KMS-11 (cell line): ENCODE results near the gene ANO10.
"Not testable (repeated sequence)": the region's sequence is repeated elsewhere in the genome, so short reads cannot be mapped to it uniquely, and the experiment has no call there.

Experiments used
- H2AFZ ChIP-seq: fragments of 200-600 bp; sonication (generic); 2 replicates; pipeline ENCODE4 v1.6.1; 2016; ENCODE audit warnings: antibody characterized with exemption, mixed run types, low read depth
- H3K27ac ChIP-seq: fragments of 200-600 bp; sonication (generic); 2 replicates; pipeline ENCODE4 v1.6.1; 2016; ENCODE audit warnings: mild to moderate bottlenecking, mixed run types
- H3K27me3 ChIP-seq: fragments of 200-600 bp; sonication (generic); 2 replicates; pipeline ENCODE4 v1.6.1; 2017; ENCODE audit warnings: mild to moderate bottlenecking, low read depth, mixed run types, moderate library complexity; ENCODE audit not compliant: insufficient read depth
- H3K36me3 ChIP-seq: fragments of 200-600 bp; sonication (generic); 2 replicates; pipeline ENCODE4 v1.6.1; 2017; ENCODE audit warnings: mild to moderate bottlenecking, mixed run types; ENCODE audit not compliant: insufficient read depth
- H3K4me1 ChIP-seq: fragments of 200-600 bp; sonication (generic); 2 replicates; pipeline ENCODE4 v1.6.1; 2016; ENCODE audit warnings: mild to moderate bottlenecking, low read depth, mixed run types; ENCODE audit not compliant: poor library complexity, severe bottlenecking
- H3K4me2 ChIP-seq: fragments of 200-600 bp; sonication (generic); 2 replicates; pipeline ENCODE4 v1.7.0; 2016; ENCODE audit warnings: mild to moderate bottlenecking, mixed run types
- H3K4me3 ChIP-seq: fragments of 200-600 bp; sonication (generic); IDR thresholded peaks from 2 replicates; pipeline ENCODE4 v1.6.1; 2017; ENCODE audit warnings: low read depth, low read length, mixed read lengths; ENCODE audit not compliant: insufficient read depth
- H3K79me2 ChIP-seq: fragments of 200-600 bp; sonication (generic); 2 replicates; pipeline ENCODE4 v1.6.1; 2016; ENCODE audit warnings: low read depth, mixed run types; ENCODE audit not compliant: insufficient read depth
- H3K9ac ChIP-seq: fragments of 200-600 bp; sonication (generic); 2 replicates; pipeline ENCODE4 v1.6.1; 2016; ENCODE audit warnings: mild to moderate bottlenecking, mixed run types
- H4K20me1 ChIP-seq: fragments of 200-600 bp; sonication (generic); 2 replicates; pipeline ENCODE4 v1.6.1; 2016; ENCODE audit warnings: mild to moderate bottlenecking, mixed run types; ENCODE audit not compliant: insufficient read depth
- TF ChIP-seq, protein P1 (sequence below): fragments of 200-600 bp; sonication (generic); conservative IDR thresholded peaks from 2 replicates; pipeline ENCODE4 v1.6.1; 2017; ENCODE audit warnings: low read depth, mild to moderate bottlenecking, antibody characterized with exemption, low read length, moderate library complexity, mixed read lengths

The ANO10 gene

DNA sequence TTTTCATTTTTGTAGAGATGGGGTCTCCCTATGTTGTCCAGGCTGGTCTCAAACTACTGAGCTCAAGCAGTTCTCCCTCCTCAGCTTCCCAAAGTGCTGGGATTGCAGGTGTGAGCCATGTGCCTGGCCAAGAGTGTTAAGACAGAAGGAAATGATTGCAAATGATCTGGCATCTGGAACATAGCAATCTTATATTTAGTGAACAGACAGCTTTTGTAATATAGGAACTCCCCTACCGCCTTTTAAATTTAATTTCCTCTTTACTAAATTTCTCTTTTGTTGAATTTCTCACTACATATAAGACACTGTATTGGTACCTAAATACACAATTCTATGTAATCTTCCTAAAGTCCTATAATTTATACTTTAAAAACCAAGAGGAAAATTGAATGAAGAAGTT is 13.1 kb downstream of the ANO10 start:
- no peak overlapping the region for H3K27ac ChIP-seq
- H3K36me3 ChIP-seq: no peaks in the 10 kb centered on the region
- no peak overlapping the region for H3K4me2 ChIP-seq
- no peak overlapping the region for H3K9ac ChIP-seq
- no peaks in the 10 kb centered on the region for H3K27me3 ChIP-seq
- no peaks in the 10 kb centered on the region for H4K20me1 ChIP-seq
- no peaks in the 10 kb centered on the region for H3K4me1 ChIP-seq
- H2AFZ ChIP-seq: no peak overlapping the region
- TF ChIP-seq, protein P1, sequence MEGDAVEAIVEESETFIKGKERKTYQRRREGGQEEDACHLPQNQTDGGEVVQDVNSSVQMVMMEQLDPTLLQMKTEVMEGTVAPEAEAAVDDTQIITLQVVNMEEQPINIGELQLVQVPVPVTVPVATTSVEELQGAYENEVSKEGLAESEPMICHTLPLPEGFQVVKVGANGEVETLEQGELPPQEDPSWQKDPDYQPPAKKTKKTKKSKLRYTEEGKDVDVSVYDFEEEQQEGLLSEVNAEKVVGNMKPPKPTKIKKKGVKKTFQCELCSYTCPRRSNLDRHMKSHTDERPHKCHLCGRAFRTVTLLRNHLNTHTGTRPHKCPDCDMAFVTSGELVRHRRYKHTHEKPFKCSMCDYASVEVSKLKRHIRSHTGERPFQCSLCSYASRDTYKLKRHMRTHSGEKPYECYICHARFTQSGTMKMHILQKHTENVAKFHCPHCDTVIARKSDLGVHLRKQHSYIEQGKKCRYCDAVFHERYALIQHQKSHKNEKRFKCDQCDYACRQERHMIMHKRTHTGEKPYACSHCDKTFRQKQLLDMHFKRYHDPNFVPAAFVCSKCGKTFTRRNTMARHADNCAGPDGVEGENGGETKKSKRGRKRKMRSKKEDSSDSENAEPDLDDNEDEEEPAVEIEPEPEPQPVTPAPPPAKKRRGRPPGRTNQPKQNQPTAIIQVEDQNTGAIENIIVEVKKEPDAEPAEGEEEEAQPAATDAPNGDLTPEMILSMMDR: no peak
- no peak overlapping the region for H3K4me3 ChIP-seq
- H3K79me2 ChIP-seq: no peaks in the 10 kb centered on the region

DNA sequence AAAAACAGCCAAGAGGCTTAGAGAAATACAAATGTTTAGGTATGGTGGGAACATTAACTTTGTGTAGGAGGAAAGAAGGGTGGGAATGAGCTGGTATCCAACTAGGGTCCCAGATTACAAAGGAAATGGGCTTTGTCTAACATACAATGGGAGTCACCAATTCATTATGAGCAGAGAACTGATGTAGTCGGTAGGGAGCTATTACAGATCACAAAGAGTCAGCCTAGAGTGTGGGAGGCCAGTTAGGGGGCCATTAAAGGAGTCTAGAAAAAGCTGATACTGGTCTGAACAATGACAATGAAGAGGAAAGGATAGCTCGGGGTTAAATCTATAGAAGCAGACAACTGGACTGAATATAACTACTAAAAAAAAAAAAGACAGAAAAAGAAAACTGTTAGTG is 15.5 kb downstream of the ANO10 start:
- no peaks in the 10 kb centered on the region for H3K36me3 ChIP-seq
- H3K9ac ChIP-seq: no peak overlapping the region
- H4K20me1 ChIP-seq: no peaks in the 10 kb centered on the region
- TF ChIP-seq, protein P1: no peak
- no peaks in the 10 kb centered on the region for H3K27me3 ChIP-seq
- H3K4me2 ChIP-seq: no peak overlapping the region
- no peaks in the 10 kb centered on the region for H3K4me1 ChIP-seq
- no peak overlapping the region for H2AFZ ChIP-seq
- no peak overlapping the region for H3K27ac ChIP-seq
- no peak overlapping the region for H3K4me3 ChIP-seq
- no peaks in the 10 kb centered on the region for H3K79me2 ChIP-seq

GRCh38 chr3:43599959-43600358 is 21.9 kb downstream of the ANO10 start:
- H3K79me2 ChIP-seq, H2AFZ ChIP-seq, H3K4me2 ChIP-seq, H3K27me3 ChIP-seq, H3K4me3 ChIP-seq, H3K27ac ChIP-seq, H3K9ac ChIP-seq, H4K20me1 ChIP-seq, H3K4me1 ChIP-seq, H3K36me3 ChIP-seq: not testable (repeated sequence)

GRCh38 chr3:43597961-43598360 is 23.9 kb downstream of the ANO10 start:
- Histone ChIP-seq H3K4me2 (no peak overlapping the region), H3K27ac (no peak overlapping the region), H2AFZ (no peak overlapping the region), H3K4me1 (no peaks in the 10 kb centered on the region), H3K4me3 (no peak overlapping the region), H3K27me3 (no peaks in the 10 kb centered on the region), H3K79me2 (no peaks in the 10 kb centered on the region), H3K36me3 (no peaks in the 10 kb centered on the region), H4K20me1 (no peaks in the 10 kb centered on the region), H3K9ac (no peak overlapping the region)
- TF ChIP-seq, protein P1: no peak

GRCh38 chr3:43596178-43596577 is 25.6 kb downstream of the ANO10 start:
- not testable (repeated sequence) for H3K4me3 ChIP-seq, H3K36me3 ChIP-seq, H3K79me2 ChIP-seq, H3K27me3 ChIP-seq, H3K27ac ChIP-seq, H2AFZ ChIP-seq, H3K4me1 ChIP-seq, H4K20me1 ChIP-seq, H3K4me2 ChIP-seq, H3K9ac ChIP-seq

GRCh38 chr3:43595280-43595679 is 26.5 kb downstream of the ANO10 start:
- not testable (repeated sequence) for H2AFZ ChIP-seq, H3K27ac ChIP-seq, H3K36me3 ChIP-seq, H3K4me1 ChIP-seq, H3K79me2 ChIP-seq, H3K9ac ChIP-seq, H3K4me3 ChIP-seq, H4K20me1 ChIP-seq, H3K4me2 ChIP-seq, H3K27me3 ChIP-seq

DNA sequence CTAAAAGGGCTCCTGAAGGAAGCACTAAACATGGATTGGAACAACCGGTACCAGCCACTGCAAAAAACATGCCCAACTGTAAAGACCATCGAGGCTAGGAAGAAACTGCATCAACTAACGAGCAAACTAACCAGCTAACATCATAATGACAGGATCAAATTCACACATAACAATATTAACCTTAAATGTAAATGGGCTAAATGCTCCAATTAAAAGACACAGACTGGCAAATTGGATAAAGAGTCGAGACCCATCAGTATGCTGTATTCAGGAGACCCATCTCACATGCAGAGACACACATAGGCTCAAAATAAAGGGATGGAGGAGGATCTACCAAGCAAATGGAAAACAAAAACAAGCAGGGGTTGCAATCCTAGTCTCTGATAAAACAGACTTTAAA is 28.2 kb downstream of the ANO10 start:
- not testable (repeated sequence) for H3K4me2 ChIP-seq, H4K20me1 ChIP-seq, H3K36me3 ChIP-seq, H3K4me3 ChIP-seq, H3K4me1 ChIP-seq, H3K27me3 ChIP-seq, H3K79me2 ChIP-seq, H2AFZ ChIP-seq, H3K9ac ChIP-seq, H3K27ac ChIP-seq

DNA sequence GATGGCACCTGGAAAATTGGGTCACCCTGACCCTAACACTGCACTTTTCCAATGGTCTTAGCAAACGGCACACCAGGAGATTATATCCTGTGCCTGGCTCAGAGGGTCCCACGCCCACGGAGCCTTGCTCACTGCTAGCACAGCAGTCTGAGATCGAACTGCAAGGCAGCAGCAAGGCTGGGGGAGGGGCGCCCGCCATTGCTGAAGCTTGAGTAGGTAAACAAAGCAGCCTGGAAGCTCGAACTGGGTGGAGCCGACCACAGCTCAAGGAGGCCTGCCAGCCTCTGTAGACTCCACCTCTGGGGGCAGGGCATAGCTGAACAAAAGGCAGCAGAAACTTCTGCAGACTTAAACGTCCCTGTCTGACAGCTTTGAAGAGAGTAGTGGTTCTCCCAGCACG is 29.9 kb downstream of the ANO10 start:
- not testable (repeated sequence) for H3K9ac ChIP-seq, H3K4me3 ChIP-seq, H3K4me1 ChIP-seq, H3K36me3 ChIP-seq, H3K27ac ChIP-seq, H4K20me1 ChIP-seq, H3K79me2 ChIP-seq, H2AFZ ChIP-seq, H3K27me3 ChIP-seq, H3K4me2 ChIP-seq
